NCI-H2196 (cell line): ENCODE measurements around the gene HBZ.
"Not testable (repeated sequence)": the region's sequence is repeated elsewhere in the genome, so short reads cannot be mapped to it uniquely, and the experiment has no call there.

Experiments
- DNase-seq: peaks from one replicate; lab custom pipeline; 2025; ENCODE audit not compliant: unreplicated experiment; lab: John Stamatoyannopoulos, UW

HBZ gene

GRCh38 chr16:164134-164823 lies 11.8 kb downstream of the HBZ start:
- not testable (repeated sequence) for DNase-seq

- DNase-seq, result no peak
Measured at GRCh38 chr16:164827-165538, 12.5 kb downstream of the HBZ start.

- DNase-seq, result no peak
Measured at GRCh38 chr16:165539-166374, 13.3 kb downstream of the HBZ start, which contains the start of gene HBM. Gene HBM, plus strand, starts transcription at chr16:165978. Its CDS starts 20 bp downstream, at chr16:165998.

GRCh38 chr16:166375-167121 lies 14.1 kb downstream of the HBZ start:
- DNase-seq, result no peak

- DNase-seq, result no peak
Measured at GRCh38 chr16:167122-167690, 14.8 kb downstream of the HBZ start.

GRCh38 chr16:168424-168823 lies 16.0 kb downstream of the HBZ start:
- DNase-seq, result peak; percentile 48

- no peak for DNase-seq
Measured at GRCh38 chr16:169014-169413, 16.6 kb downstream of the HBZ start.

GRCh38 chr16:170088-170507 lies 17.7 kb downstream of the HBZ start:
- not testable (repeated sequence) for DNase-seq

GRCh38 chr16:170788-171187 lies 18.3 kb downstream of the HBZ start:
- DNase-seq, result no peak

GRCh38 chr16:172374-172941 lies 20.0 kb downstream of the HBZ start, which contains the start of gene HBA2:
Gene HBA2, plus strand, starts transcription at chr16:172876. Its CDS starts 37 bp downstream, at chr16:172913.
- not testable (repeated sequence) for DNase-seq

GRCh38 chr16:173211-173854 lies 20.9 kb downstream of the HBZ start:
- DNase-seq, result not testable (repeated sequence)

GRCh38 chr16:173928-174769 lies 21.7 kb downstream of the HBZ start:
- not testable (repeated sequence) for DNase-seq

GRCh38 chr16:175011-175949 lies 22.8 kb downstream of the HBZ start:
- no peak for DNase-seq

- DNase-seq, result not testable (repeated sequence)
Measured at GRCh38 chr16:176006-176405, 23.6 kb downstream of the HBZ start.

- not testable (repeated sequence) for DNase-seq
Measured at GRCh38 chr16:176477-177382, 24.3 kb downstream of the HBZ start, which contains the start of gene HBA1. Gene HBA1, plus strand, starts transcription at chr16:176680. Its CDS starts 37 bp downstream, at chr16:176717.

- no peak for DNase-seq
Measured at GRCh38 chr16:177394-177822, 25.0 kb downstream of the HBZ start.
